ENCODE data around the gene VPS13A. TPM values are rescaled to one million over a fixed set of nuclear protein-coding genes. Genes with fewer than 3 reads are reported as not detected.
A peak's percentile ranks its signal among the peaks of the same experiment; 100 is the strongest.

VPS13A gene
- total and polyA plus RNA-seq, 2 donors (not counting 1 experiment from before 2014, with no cell fraction given) = 12.8 to 39.3 TPM

DNA sequence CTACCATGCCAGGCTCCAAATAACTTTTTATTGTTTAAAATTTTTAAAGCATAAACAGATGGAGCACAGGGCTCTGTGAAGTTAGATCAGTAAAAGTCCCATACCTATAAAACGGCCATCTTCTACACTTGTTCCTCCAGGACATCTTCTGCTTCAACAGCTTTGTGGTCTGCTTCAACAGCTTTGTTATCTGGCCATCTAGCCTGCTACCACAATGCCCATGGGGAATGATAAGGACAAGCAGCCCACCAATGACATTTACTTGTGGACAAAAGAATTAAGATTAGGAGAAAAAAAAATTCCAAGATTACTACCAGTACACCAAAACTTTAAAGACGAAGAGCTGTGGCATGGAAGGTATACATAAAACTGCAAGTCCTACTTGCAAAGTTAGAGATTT, 2.2 kb upstream of the VPS13A start:
- Histone ChIP-seq H3K4me3 (replicated peaks in 1 of 4; ENCODE audit: control extremely low read depth in 1 of 4, insufficient read depth in 1 of 4, low read depth in 3 of 4, low read length in 4 of 4) (no peak overlapping the region), H3K4me1 (ENCODE audit: control insufficient read depth, extremely low read depth, insufficient read depth, low read length) (peaks cover 2% of the 10 kb centered on the region), H3K36me3 (ENCODE audit: control insufficient read depth, insufficient read depth, low read length) (no peaks in the 10 kb centered on the region), H3K9ac (ENCODE audit: insufficient read depth, low read length) (no peak overlapping the region), H4K20me1 (ENCODE audit: control insufficient read depth, extremely low read depth, insufficient read depth, low read length) (no peaks in the 10 kb centered on the region), H3K27me3 (ENCODE audit: control insufficient read depth, insufficient read depth, low read length) (no peaks in the 10 kb centered on the region), H3K4me2 (ENCODE audit: extremely low read depth, insufficient read depth, low read length) (no peak overlapping the region), H3K27ac (ENCODE audit: insufficient read depth, low read length) (no peak overlapping the region), H3K79me2 (ENCODE audit: control insufficient read depth, insufficient read depth, low read length) (peaks cover 23% of the 10 kb centered on the region), H3K9me3 (ENCODE audit: control insufficient read depth, insufficient read depth, low read depth, low read length) (no peaks in the 10 kb centered on the region), H2AFZ (ENCODE audit: low read length) (no peak overlapping the region)
- no peak for DNase-seq (ENCODE audit: low read depth in 2 of 2)
- no peak for TF ChIP-seq EZH2 (IDR thresholded peaks at IDR 0.05; ENCODE audit: low read length, missing control alignments)
- TF ChIP-seq, protein P1, sequence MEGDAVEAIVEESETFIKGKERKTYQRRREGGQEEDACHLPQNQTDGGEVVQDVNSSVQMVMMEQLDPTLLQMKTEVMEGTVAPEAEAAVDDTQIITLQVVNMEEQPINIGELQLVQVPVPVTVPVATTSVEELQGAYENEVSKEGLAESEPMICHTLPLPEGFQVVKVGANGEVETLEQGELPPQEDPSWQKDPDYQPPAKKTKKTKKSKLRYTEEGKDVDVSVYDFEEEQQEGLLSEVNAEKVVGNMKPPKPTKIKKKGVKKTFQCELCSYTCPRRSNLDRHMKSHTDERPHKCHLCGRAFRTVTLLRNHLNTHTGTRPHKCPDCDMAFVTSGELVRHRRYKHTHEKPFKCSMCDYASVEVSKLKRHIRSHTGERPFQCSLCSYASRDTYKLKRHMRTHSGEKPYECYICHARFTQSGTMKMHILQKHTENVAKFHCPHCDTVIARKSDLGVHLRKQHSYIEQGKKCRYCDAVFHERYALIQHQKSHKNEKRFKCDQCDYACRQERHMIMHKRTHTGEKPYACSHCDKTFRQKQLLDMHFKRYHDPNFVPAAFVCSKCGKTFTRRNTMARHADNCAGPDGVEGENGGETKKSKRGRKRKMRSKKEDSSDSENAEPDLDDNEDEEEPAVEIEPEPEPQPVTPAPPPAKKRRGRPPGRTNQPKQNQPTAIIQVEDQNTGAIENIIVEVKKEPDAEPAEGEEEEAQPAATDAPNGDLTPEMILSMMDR (conservative IDR thresholded peaks at IDR 0.05 in 1 of 2, IDR thresholded peaks at IDR 0.05 in 1 of 2; ENCODE audit: low read depth in 1 of 2, low read length in 2 of 2) = no peak

DNA sequence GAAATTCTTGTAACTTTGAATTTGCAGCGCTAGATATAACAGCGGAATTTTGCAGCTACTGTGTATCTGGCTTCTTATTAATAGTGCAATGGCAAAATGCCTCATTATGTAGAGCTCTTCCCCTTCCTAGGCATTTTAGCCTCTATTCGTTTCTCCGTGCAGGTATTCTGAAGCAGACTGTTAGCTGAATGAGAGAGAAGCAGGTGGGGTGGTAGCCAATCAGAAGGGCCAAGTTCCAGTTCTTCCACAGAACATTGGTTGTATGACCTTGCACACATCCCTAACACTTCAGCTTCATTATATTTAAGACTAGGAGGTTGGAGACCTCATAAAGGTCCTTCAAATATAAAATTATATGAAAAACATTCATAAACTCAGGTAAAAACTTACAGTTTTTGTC, 1.2 kb upstream of the VPS13A start:
- peaks cover 2% of the 10 kb centered on the region for H3K4me1 ChIP-seq (ENCODE audit: control insufficient read depth, extremely low read depth, insufficient read depth, low read length)
- H3K79me2 ChIP-seq (ENCODE audit: control insufficient read depth, insufficient read depth, low read length) = peaks cover 29% of the 10 kb centered on the region
- H4K20me1 ChIP-seq (ENCODE audit: control insufficient read depth, extremely low read depth, insufficient read depth, low read length) = no peaks in the 10 kb centered on the region
- TF ChIP-seq, protein P1 (conservative IDR thresholded peaks at IDR 0.05 in 1 of 2, IDR thresholded peaks at IDR 0.05 in 1 of 2; ENCODE audit: low read depth in 1 of 2, low read length in 2 of 2) = no peak
- no peak for TF ChIP-seq EZH2 (IDR thresholded peaks at IDR 0.05; ENCODE audit: low read length, missing control alignments)
- H3K9ac ChIP-seq (ENCODE audit: insufficient read depth, low read length) = no peak overlapping the region
- no peak for DNase-seq (ENCODE audit: low read depth in 2 of 2)
- H2AFZ ChIP-seq (ENCODE audit: low read length) = no peak overlapping the region
- H3K9me3 ChIP-seq (ENCODE audit: control insufficient read depth, insufficient read depth, low read depth, low read length) = no peaks in the 10 kb centered on the region
- no peaks in the 10 kb centered on the region for H3K27me3 ChIP-seq (ENCODE audit: control insufficient read depth, insufficient read depth, low read length)
- no peaks in the 10 kb centered on the region for H3K36me3 ChIP-seq (ENCODE audit: control insufficient read depth, insufficient read depth, low read length)
- no peak overlapping the region for H3K4me3 ChIP-seq (replicated peaks in 1 of 4; ENCODE audit: control extremely low read depth in 1 of 4, insufficient read depth in 1 of 4, low read depth in 3 of 4, low read length in 4 of 4)
- H3K4me2 ChIP-seq (ENCODE audit: extremely low read depth, insufficient read depth, low read length) = no peak overlapping the region
- H3K27ac ChIP-seq (ENCODE audit: insufficient read depth, low read length) = no peak overlapping the region

DNA sequence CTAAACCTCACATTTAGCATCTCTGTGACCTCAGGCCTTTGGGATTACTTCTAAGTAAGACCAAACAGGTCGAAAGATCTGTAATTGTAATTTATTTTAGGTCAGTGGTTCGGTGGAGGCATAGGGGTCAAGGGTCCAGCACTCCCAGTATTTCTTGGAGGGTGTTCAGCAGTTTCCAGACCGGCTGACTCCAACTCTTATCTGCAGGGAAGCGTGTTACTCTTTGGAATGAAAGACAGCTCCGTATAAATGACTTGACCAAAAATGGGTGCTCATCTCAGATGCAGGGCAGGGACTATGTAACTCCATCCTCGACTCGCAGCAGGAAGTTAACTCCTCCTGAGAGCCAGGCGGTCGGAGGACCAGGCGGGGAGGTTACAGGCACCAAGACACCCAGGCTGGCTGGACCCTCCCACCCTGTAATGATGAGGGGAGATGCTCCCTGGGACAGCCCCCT, 620 bp upstream of the VPS13A start:
- Histone ChIP-seq H3K27me3 (ENCODE audit: control insufficient read depth, insufficient read depth, low read length) (no peaks in the 10 kb centered on the region), H4K20me1 (ENCODE audit: control insufficient read depth, extremely low read depth, insufficient read depth, low read length) (no peaks in the 10 kb centered on the region), H2AFZ (ENCODE audit: low read length) (peak overlapping the region; percentile 82), H3K9ac (ENCODE audit: insufficient read depth, low read length) (peak overlapping the region; percentile 79), H3K27ac (ENCODE audit: insufficient read depth, low read length) (peak overlapping the region; percentile 6), H3K79me2 (ENCODE audit: control insufficient read depth, insufficient read depth, low read length) (peaks cover 34% of the 10 kb centered on the region), H3K9me3 (ENCODE audit: control insufficient read depth, insufficient read depth, low read depth, low read length) (no peaks in the 10 kb centered on the region), H3K4me1 (ENCODE audit: control insufficient read depth, extremely low read depth, insufficient read depth, low read length) (peaks cover 2% of the 10 kb centered on the region), H3K36me3 (ENCODE audit: control insufficient read depth, insufficient read depth, low read length) (no peaks in the 10 kb centered on the region), H3K4me3 (replicated peaks in 1 of 4; ENCODE audit: control extremely low read depth in 1 of 4, insufficient read depth in 1 of 4, low read depth in 3 of 4, low read length in 4 of 4) (peak overlapping the region; percentile 66 to 96 (median 88)), H3K4me2 (ENCODE audit: extremely low read depth, insufficient read depth, low read length) (peak overlapping the region; percentile 70)
- no peak for DNase-seq (ENCODE audit: low read depth in 2 of 2)
- TF ChIP-seq, protein P1 (conservative IDR thresholded peaks at IDR 0.05 in 1 of 2, IDR thresholded peaks at IDR 0.05 in 1 of 2; ENCODE audit: low read depth in 1 of 2, low read length in 2 of 2) = no peak
- no peak for TF ChIP-seq EZH2 (IDR thresholded peaks at IDR 0.05; ENCODE audit: low read length, missing control alignments)

All from fibroblast of lung (primary cell).